ENCODE data around the gene FCAMR.

Gene FCAMR

GRCh38 chr1:206958144-206958543, 12.1 kb downstream of the FCAMR start:
- TF ChIP-seq, protein P1, sequence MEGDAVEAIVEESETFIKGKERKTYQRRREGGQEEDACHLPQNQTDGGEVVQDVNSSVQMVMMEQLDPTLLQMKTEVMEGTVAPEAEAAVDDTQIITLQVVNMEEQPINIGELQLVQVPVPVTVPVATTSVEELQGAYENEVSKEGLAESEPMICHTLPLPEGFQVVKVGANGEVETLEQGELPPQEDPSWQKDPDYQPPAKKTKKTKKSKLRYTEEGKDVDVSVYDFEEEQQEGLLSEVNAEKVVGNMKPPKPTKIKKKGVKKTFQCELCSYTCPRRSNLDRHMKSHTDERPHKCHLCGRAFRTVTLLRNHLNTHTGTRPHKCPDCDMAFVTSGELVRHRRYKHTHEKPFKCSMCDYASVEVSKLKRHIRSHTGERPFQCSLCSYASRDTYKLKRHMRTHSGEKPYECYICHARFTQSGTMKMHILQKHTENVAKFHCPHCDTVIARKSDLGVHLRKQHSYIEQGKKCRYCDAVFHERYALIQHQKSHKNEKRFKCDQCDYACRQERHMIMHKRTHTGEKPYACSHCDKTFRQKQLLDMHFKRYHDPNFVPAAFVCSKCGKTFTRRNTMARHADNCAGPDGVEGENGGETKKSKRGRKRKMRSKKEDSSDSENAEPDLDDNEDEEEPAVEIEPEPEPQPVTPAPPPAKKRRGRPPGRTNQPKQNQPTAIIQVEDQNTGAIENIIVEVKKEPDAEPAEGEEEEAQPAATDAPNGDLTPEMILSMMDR (IDR thresholded peaks at IDR 0.05; ENCODE audit: low read depth, low read length), result no peak
- H3K4me3 ChIP-seq (ENCODE audit: low read depth, low read length), result no peak overlapping the region

DNA sequence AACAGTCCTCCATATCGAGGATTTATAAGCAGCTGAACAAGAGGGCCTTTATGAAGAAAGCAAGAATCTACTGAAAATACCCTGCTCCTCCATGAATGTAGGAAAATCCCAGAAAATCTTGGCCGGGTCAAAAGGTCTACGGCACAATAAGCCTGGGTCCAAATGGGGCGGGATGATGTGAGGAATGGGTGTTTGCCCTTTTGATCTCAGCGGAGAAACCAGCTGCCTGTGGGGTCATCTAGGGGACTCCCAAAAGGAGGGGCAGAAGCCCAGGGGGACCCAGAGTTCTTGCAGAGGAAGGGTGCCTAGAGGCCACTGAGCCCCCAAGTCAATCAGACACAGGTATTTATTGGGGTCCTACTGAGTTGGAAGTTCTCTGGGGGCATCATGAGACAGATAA, 12.6 kb downstream of the FCAMR start:
- H3K4me3 ChIP-seq (ENCODE audit: low read depth, low read length), result no peak overlapping the region
- TF ChIP-seq, protein P1 (IDR thresholded peaks at IDR 0.05; ENCODE audit: low read depth, low read length), result no peak

DNA sequence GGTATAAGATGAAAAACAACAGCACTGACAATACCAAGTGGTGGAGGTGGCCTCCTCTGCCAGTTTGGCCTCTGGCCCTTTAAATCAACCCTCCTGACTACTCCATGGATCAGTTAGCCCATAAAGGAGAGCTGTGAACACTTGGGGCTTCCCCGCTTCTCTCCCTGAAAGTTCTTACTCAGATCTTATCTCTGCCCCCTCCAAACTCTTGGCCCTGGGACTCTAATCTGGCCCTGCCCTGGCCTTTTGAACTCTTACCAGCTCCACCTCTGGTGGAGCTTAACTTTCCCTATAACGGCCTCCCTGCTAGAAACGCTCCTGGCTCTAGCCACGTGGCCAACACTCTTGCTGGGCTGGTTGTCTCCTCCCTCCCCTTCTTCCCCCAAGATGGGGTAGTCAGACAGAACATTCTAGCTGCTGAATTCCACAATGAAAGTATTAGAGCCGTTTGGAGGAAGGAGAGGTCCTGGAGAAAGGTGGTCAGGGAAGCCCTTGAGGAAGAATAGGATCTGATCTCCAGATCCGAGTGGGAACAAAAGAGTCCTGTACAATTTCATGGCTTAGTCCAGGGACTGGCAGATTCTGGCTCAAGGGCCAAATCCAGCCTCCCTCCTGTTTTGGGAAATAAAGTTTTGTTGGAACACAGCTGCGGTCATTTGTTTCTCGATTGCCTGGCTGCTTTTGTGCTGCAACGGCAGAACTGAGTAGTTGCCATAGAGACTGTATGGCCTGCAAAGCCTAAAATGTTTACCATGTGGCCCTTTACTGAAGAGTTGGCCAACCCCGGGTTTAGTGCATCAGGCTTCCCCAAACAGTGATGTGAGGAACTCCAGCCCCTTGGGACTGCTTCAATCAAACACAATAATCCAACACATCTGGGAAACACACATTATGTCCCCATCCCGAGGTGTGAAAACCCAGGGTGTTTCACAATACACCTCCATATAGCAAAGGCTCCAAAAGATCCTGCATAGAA, 14.5 kb downstream of the FCAMR start:
- no peak overlapping the region for H3K4me3 ChIP-seq (ENCODE audit: low read depth, low read length)
- TF ChIP-seq, protein P1 (IDR thresholded peaks at IDR 0.05; ENCODE audit: low read depth, low read length), result no peak

GRCh38 chr1:206954459-206955342, 15.6 kb downstream of the FCAMR start:
- TF ChIP-seq, protein P1 (IDR thresholded peaks at IDR 0.05; ENCODE audit: low read depth, low read length), result no peak
- H3K4me3 ChIP-seq (ENCODE audit: low read depth, low read length), result no peak overlapping the region

DNA sequence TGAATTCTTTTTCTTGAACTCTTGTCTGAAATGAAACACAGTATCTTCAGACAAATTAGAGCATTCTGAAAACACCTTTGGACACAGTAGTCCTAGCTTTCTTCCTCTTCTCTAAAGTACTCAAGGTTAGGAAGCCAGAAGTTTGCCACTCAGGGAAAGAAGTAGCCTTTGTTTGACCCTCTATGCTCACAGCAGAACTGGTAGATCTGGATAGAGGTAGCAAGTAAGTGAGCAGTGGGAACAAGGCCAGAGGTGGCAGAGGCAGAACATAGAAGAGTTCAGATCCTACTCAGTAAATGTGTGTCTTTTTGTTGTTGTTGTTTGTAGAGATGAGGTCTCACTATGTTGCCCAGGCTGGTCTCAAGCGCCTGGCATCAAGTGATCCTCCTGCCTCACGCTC, 16.6 kb downstream of the FCAMR start:
- TF ChIP-seq, protein P1 (IDR thresholded peaks at IDR 0.05; ENCODE audit: low read depth, low read length), result no peak

DNA sequence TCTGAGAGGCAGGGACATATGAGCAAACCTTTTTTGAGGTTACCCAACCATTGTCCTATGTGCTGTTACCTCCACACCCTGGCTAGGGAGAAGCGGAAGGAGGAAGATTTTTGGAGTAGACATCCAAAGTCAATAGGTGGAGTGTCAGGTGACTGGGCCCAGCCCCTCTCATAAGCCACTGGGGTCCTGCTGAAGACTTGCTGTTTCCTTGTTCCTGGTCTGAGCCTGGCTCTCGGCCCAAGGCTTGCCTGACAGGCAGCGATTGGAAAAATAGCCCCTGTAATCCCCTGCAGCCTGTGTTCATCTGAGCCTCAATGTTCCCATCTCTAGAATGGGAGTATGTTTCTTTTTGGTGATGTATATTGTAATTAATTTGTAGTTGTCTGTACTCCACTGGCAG, 17.1 kb downstream of the FCAMR start:
- no peak overlapping the region for H3K4me3 ChIP-seq (ENCODE audit: low read depth, low read length)
- TF ChIP-seq, protein P1 (IDR thresholded peaks at IDR 0.05; ENCODE audit: low read depth, low read length), result no peak

More for the DNA sequence above, 16.6 kb downstream of the FCAMR start:
- no peak overlapping the region for H3K4me3 ChIP-seq (ENCODE audit: low read depth, low read length)

Measured in WI38 (cell line).